ENCODE results near the gene GABRG3. TPM values are rescaled to one million over a fixed set of nuclear protein-coding genes. Genes with fewer than 3 reads are reported as not detected.

The GABRG3 gene
- polyA plus RNA-seq, 1 experiment: not detected

DNA sequence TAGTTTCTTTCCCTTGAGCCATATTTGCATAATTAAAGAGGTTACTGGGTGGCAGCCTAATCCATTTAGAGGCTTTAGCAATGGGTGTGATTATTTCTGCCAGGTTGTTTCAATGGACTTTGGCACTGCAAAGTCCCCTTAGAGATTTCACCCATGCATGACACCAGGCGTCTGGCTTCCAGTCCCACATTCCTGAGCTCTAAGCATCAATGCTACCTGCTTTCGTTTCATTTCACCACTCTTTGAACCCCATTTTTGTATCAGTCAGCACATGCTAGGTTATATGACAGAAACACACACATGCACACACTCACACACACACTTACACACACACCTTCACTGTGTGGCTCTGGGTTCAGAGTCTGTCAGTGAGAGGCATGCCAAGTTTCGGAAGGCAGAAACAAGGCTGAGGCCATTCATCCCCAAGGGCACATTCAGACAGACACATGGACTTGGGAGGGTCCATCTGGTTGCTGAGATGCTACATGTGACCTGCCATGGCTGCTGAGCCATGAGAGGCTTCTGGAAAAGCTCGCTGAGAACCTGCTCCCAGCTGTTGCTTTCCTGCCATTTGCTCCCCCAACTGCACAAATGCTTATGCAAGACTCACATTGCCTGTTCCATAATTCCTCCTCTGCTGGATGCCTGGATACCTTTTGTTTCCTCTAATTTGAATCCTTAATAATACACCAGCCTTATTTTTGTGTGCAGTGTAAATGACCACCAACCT, 354.1 kb downstream of the GABRG3 start:
- DNase-seq (ENCODE audit: low read depth, low spot score): no peak
- CTCF ChIA-PET: no interaction called here
- Histone ChIP-seq H3K27me3 (ENCODE audit: control insufficient read depth, insufficient read depth, low read length) (no peaks in the 10 kb centered on the region), H3K27ac (ENCODE audit: low read depth, low read length) (no peak overlapping the region), H3K4me3 (ENCODE audit: low read depth, low read length) (no peak overlapping the region), H3K9me3 (ENCODE audit: control insufficient read depth, insufficient read depth, low read length) (peaks cover 19% of the 10 kb centered on the region)
- TF ChIP-seq, protein P1, sequence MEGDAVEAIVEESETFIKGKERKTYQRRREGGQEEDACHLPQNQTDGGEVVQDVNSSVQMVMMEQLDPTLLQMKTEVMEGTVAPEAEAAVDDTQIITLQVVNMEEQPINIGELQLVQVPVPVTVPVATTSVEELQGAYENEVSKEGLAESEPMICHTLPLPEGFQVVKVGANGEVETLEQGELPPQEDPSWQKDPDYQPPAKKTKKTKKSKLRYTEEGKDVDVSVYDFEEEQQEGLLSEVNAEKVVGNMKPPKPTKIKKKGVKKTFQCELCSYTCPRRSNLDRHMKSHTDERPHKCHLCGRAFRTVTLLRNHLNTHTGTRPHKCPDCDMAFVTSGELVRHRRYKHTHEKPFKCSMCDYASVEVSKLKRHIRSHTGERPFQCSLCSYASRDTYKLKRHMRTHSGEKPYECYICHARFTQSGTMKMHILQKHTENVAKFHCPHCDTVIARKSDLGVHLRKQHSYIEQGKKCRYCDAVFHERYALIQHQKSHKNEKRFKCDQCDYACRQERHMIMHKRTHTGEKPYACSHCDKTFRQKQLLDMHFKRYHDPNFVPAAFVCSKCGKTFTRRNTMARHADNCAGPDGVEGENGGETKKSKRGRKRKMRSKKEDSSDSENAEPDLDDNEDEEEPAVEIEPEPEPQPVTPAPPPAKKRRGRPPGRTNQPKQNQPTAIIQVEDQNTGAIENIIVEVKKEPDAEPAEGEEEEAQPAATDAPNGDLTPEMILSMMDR (IDR thresholded peaks at IDR 0.05; ENCODE audit: low read depth, low read length): no peak
- POLR2A ChIA-PET: no interaction called here

DNA sequence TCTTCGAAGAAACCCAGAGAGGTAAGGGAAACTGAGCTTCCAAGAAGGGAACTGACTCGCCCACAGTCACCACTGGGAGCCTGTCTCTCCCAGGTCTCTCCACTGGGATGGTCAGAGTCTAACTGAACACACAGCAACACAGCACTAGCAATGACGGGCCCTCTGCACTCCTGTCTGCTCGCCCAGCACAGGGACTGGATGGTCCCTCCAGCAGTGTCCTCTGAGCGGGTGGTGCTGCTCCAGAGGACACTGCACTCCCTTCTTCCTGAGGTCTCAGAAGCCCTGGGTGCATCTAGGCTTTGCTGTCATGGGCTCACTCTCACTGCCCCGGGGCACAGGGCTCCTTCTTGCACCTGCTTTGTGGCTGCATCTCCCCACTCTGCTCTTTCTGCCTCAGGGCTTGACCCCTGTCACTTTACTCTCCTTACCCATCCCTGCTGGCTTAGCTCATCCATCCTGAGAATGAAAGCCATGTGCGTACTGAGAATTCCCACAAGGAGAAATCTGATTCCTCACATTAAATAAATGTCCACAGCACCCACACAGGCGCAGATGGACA, 356.6 kb downstream of the GABRG3 start:
- Histone ChIP-seq H3K9me3 (ENCODE audit: control insufficient read depth, insufficient read depth, low read length) (peaks cover 14% of the 10 kb centered on the region), H3K27ac (ENCODE audit: low read depth, low read length) (no peak overlapping the region), H3K27me3 (ENCODE audit: control insufficient read depth, insufficient read depth, low read length) (no peaks in the 10 kb centered on the region), H3K4me3 (ENCODE audit: low read depth, low read length) (no peak overlapping the region)
- TF ChIP-seq, protein P1 (IDR thresholded peaks at IDR 0.05; ENCODE audit: low read depth, low read length): no peak
- ChIA-PET CTCF (no interaction called here), POLR2A (no interaction called here)
- no peak for DNase-seq (ENCODE audit: low read depth, low spot score)

DNA sequence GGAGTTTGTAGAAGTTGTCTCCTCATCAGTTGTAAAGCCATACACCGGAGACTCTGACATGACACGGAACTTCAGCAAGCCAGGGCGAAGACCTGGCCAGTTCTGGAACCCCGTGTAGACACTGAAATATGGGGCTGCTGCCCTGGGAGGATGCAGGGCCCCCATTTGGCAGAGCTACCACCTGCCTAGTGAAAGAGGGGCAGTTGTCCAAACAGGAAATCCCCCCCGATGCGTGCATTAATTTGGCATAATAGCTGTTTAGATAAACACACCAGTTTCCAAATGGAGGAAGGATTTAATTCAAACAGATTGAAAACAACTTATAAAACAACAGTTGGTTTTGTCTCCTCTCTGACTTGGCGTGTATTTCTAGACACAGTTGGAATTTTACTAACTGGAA, 357.2 kb downstream of the GABRG3 start:
- Histone ChIP-seq H3K4me3 (ENCODE audit: low read depth, low read length) (no peak overlapping the region), H3K9me3 (ENCODE audit: control insufficient read depth, insufficient read depth, low read length) (peaks cover 14% of the 10 kb centered on the region), H3K27ac (ENCODE audit: low read depth, low read length) (no peak overlapping the region), H3K27me3 (ENCODE audit: control insufficient read depth, insufficient read depth, low read length) (no peaks in the 10 kb centered on the region)
- POLR2A ChIA-PET: no interaction called here
- TF ChIP-seq, protein P1 (IDR thresholded peaks at IDR 0.05; ENCODE audit: low read depth, low read length): no peak
- CTCF ChIA-PET: no interaction called here
- no peak for DNase-seq (ENCODE audit: low read depth, low spot score)

DNA sequence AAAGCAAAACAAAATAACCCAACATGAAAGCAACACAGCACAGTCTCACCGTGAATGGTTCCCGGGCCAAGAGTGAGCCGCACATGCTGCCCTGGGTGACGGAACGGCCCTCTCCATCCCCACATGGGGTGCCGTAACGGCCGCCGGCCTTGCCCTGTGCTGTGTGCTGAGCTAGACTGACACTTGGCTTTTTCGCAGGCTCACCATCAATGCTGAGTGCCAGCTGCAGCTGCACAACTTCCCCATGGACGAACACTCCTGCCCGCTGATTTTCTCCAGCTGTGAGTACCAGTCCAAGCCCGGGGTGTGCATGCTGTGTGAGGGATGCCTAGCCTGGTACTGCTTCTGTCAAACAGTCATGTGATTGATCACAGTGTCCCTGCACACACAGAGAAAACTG, 357.6 kb downstream of the GABRG3 start:
- no peak for DNase-seq (ENCODE audit: low read depth, low spot score)
- ChIA-PET CTCF (no interaction called here), POLR2A (no interaction called here)
- H3K27me3 ChIP-seq (ENCODE audit: control insufficient read depth, insufficient read depth, low read length): no peaks in the 10 kb centered on the region
- no peak overlapping the region for H3K27ac ChIP-seq (ENCODE audit: low read depth, low read length)
- peaks cover 11% of the 10 kb centered on the region for H3K9me3 ChIP-seq (ENCODE audit: control insufficient read depth, insufficient read depth, low read length)
- no peak overlapping the region for H3K4me3 ChIP-seq (ENCODE audit: low read depth, low read length)
- TF ChIP-seq, protein P1 (IDR thresholded peaks at IDR 0.05; ENCODE audit: low read depth, low read length): no peak

DNA sequence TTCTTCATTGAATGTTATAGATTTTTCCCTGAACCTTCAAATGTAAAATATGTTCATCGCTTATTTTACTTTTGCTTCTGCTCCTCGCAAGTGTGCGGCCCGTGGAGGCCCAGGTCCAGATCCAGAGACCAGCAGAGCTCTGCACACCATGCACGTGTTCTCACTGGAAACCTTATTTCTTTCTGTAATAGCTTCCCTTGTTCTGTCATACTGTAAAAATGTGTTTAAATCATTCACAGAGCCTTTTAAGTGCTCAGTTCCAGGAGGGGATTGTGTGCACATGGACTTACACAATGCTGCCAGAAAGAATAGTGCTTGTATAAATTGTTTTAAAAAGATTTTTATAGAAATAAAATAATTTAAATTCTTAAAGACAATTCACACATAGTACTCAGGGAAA, 359.3 kb downstream of the GABRG3 start:
- DNase-seq (ENCODE audit: low read depth, low spot score): no peak
- TF ChIP-seq, protein P1 (IDR thresholded peaks at IDR 0.05; ENCODE audit: low read depth, low read length): no peak
- Histone ChIP-seq H3K9me3 (ENCODE audit: control insufficient read depth, insufficient read depth, low read length) (peaks cover 5% of the 10 kb centered on the region), H3K4me3 (ENCODE audit: low read depth, low read length) (no peak overlapping the region), H3K27ac (ENCODE audit: low read depth, low read length) (no peak overlapping the region), H3K27me3 (ENCODE audit: control insufficient read depth, insufficient read depth, low read length) (no peaks in the 10 kb centered on the region)
- CTCF ChIA-PET: no interaction called here
- POLR2A ChIA-PET: no interaction called here

Measured in AG04450 (cell line).